Measurements from ENCODE around the gene P2RX5.
A peak's percentile ranks its signal among the peaks of the same experiment; 100 is the strongest.
"Not testable (repeated sequence)": the region's sequence is repeated elsewhere in the genome, so short reads cannot be mapped to it uniquely, and the experiment has no call there.

The P2RX5 gene

DNA sequence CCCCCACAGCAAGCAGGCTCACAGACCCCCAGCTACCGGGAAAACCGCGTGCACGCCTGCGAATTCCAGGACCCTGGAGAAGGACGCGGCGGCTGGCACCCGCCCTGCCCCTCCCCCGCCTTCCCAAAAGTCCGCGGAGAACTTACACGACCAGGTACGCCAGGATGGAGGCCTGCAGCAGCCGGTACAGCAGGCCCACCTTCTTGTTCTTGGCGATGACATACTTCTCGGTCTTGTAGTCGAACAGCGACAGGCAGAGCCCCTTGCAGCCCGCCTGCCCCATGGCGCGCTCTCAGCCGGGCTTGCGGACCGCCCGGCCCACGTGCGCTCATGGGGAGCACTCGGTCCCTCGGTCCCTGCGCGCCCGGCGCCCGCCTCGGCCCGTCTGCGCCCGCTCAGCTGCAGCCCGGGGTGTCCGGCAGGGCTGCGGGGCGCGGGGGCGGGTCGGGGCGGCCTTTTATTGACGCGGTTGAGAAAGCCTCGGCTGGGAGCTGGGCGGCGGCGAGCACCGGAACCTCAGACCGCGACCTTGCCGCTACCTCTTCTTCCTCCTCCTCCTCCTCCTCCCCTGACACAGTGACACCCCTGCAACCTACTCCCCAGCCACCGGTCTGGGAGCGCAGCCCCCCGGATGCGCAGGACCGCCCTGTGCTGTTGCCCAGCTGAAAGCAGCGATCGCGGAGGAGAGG is at the start of gene P2RX5:
Gene P2RX5, minus strand, starts transcription at position 433 of the 689 bp plus-strand sequence. Its CDS starts 150 bp downstream, at position 283.
- DNase-seq (ENCODE audit: low read depth) = no peak

DNA sequence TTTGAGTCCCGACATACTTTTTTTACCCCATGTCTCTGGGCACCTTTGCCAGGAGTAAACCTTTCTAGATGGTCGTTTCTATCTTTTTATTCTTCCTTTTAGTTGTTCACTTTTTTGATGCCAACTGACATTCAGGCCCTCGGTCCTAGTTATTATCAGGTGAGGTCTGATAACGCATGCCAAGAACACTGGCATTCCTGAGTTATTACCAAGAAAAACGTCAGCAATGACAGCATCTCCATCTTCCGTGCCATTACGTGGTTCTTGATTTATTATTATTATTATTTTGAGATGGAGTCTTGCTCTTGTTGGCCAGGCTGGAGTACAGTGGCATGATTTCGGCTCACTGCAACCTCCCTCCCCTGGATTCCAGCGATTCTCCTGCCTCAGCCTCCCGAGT is 49.1 kb upstream of the P2RX5 start:
- DNase-seq (ENCODE audit: low read depth) = no peak

DNA sequence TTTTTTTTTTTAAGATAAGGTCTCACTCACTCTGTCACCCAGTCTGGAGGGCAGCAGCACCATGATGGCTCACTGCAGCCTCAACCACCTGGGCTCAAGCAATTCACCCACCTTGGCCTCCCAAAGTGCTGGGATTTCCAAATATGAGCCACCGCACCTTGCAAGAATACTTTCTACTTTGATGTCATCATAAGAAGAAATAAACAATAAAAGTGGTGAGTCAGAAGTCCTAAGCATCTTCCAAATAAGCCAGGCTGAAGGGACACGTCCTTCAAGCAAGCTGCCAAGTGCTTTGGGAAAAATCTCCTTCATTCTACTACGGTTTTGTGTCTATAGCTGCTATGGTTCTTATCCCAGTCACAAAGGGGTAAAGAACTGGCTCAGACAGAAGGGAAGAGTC is 48.1 kb upstream of the P2RX5 start:
- no peak for DNase-seq (ENCODE audit: low read depth)

DNA sequence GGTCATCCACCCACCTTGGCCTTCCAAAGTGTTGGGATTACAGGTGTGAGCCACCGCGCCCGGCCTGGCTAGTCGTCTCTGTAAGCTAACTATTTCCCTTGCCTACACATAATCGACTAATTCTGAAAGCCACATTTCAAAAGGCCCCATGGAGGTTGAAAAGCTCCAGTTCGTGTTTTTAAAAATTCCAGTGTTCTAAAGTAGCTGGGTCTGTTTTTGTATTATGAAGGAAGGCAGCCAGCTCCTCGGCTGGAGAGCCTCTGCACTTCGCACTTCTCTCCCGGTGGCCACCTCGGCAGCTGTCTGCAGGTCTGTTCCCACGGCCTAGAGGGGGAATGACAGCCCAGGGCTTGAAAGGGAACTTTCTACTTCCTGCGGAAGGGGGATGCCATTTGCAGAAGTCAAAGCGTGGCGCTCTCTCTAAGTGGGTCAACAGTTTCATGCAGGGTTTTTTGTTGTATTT is 44.7 kb upstream of the P2RX5 start:
- no peak for DNase-seq (ENCODE audit: low read depth)

DNA sequence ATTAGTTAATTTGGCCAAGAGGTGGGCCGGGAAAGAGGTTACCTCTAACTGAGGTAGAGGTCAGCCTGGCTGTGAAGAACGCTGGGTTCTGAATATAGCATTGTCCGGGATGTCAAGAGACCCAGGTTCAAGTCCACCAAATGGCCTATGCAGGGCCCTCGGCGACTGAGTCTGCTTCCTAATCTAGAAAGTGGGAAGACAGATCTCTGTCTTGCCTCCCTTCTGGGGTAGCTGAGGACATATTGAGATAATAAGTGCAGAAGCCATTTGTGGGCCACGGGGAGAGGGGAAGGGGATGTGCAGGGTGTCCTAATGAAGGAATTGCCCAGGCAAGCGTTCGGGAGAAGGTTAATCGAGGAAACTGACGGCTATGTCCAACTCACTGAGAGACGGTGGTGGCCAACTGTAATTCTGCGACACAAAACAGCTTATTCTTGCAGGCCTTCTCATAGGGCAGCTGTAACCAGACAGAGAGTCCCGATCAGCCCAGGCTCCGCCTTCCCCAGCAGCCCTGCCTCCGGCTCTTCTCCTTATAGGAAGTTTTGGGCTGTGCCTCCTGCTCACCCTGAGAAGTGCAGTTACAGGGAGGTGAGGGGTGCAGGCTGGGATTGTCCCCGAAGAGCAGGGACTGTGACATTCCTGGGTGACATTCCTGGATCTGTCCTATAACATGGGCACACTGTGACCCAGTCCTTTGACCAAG is 43.6 kb upstream of the P2RX5 start:
- no peak for DNase-seq (ENCODE audit: low read depth)

GRCh38 chr17:3738562-3739295 is 42.8 kb upstream of the P2RX5 start:
- no peak for DNase-seq (ENCODE audit: low read depth)

GRCh38 chr17:3735515-3735914 is 39.6 kb upstream of the P2RX5 start:
- DNase-seq (ENCODE audit: low read depth) = no peak

GRCh38 chr17:3734911-3735276 is 38.9 kb upstream of the P2RX5 start:
- DNase-seq (ENCODE audit: low read depth) = not testable (repeated sequence)

GRCh38 chr17:3732210-3732621 is 36.3 kb upstream of the P2RX5 start:
- no peak for DNase-seq (ENCODE audit: low read depth)

GRCh38 chr17:3730881-3731429 is 35.0 kb upstream of the P2RX5 start:
- DNase-seq (ENCODE audit: low read depth) = no peak

- no peak for DNase-seq (ENCODE audit: low read depth)
Measured at GRCh38 chr17:3729881-3730280, 33.9 kb upstream of the P2RX5 start.

- not testable (repeated sequence) for DNase-seq (ENCODE audit: low read depth)
Measured at GRCh38 chr17:3728099-3728498, 32.1 kb upstream of the P2RX5 start.

- DNase-seq (ENCODE audit: low read depth) = no peak
Measured at GRCh38 chr17:3727041-3727440, 31.1 kb upstream of the P2RX5 start.

GRCh38 chr17:3724378-3725077 is 28.6 kb upstream of the P2RX5 start:
- DNase-seq (ENCODE audit: low read depth) = no peak

DNA sequence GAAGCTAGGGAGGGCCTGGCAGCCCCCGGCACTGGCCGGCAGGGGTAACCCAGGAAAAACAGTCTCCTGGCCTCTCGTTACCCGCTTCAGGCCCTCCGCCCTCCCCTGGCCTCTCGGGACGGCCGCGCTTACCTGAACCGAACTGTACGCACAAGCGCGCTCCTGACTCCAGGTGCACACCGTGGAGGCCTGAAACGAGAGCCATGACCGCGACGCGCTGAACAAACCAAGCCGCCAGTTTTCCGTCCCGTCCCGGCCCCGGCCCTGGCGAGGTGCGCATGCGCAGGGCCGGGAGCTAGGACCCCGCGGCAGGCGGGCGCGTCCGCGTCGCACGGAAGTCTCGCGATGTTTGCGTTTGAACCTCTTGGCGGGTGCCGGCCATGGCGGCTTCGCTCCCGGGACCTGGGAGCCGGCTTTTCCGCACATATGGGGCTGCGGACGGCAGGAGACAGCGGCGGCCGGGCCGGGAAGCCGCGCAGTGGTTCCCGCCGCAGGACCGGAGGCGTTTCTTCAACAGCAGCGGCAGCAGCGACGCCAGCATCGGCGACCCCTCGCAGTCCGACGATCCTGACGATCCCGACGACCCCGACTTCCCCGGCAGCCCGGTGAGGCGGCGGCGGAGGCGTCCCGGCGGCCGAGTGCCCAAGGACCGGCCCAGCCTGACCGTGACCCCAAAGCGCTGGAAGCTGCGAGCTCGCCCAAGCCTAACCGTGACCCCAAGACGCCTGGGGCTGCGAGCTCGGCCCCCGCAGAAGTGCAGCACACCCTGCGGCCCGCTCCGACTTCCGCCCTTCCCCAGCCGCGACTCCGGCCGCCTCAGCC is 27.8 kb upstream of the P2RX5 start, which contains the start of gene HASPIN:
Gene HASPIN, plus strand, starts transcription at position 348 of the 822 bp plus-strand sequence. Its CDS starts 33 bp downstream, at position 381.
- DNase-seq (ENCODE audit: low read depth) = peak; percentile 45

DNA sequence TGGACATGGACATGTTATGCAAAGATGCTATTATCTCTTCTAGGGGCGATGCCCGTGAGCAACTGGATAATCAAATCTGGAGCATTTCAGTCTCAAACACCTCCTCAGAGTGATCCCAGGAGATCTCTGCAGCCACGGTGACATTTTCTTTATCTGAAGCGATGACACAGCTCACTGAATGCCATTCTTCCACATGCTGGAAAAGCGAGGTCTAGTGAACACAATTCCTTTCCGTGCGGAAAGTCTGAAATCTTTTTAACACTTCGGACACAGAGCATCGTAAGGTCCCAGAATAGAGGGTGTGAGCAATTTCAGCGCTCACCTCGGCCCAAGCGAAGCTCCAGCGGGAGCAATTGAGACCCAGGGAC is 27.2 kb upstream of the P2RX5 start:
- DNase-seq (ENCODE audit: low read depth) = no peak

- no peak for DNase-seq (ENCODE audit: low read depth)
Measured at GRCh38 chr17:3722716-3723115, 26.8 kb upstream of the P2RX5 start.

GRCh38 chr17:3719265-3719664 is 23.3 kb upstream of the P2RX5 start:
- no peak for DNase-seq (ENCODE audit: low read depth)

DNA sequence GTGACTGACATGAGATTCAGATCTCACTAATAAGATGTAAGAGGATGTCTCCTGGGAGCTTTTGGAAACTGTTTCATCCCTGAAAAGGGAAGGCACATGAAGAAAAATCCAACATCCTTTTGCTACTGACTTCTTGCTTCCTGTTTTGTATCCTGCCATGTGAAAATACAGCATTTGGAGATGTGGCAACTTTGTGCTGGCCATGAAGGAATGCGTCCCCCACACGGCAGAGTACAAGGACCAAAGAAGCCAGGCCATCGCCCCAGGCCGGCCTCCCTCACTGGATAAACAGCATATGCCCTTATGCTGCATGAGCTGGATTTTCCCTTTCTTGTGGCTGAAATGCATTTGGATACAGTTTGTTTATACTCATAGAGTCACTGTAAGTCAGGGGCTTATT is 22.2 kb upstream of the P2RX5 start:
- DNase-seq (ENCODE audit: low read depth) = no peak

DNA sequence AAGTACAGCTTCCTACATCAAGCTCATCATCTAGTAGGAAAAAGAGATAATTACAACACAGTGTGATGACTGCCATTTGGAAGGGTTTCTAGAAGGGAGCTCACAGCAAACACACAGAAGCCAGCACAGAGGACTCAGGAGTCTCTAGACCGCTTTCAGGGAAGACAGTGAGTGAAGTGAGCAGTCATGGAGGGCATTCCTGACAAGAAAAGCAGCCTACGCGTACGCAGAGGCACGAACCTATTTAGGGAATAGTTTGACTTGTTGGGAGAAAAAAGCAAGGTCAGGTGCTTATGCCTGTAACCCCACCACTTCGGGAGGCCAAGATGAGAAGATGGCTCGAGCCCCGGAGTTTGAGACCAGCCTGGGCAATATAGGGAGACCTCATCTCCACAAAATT is 19.3 kb upstream of the P2RX5 start:
- no peak for DNase-seq (ENCODE audit: low read depth)

DNA sequence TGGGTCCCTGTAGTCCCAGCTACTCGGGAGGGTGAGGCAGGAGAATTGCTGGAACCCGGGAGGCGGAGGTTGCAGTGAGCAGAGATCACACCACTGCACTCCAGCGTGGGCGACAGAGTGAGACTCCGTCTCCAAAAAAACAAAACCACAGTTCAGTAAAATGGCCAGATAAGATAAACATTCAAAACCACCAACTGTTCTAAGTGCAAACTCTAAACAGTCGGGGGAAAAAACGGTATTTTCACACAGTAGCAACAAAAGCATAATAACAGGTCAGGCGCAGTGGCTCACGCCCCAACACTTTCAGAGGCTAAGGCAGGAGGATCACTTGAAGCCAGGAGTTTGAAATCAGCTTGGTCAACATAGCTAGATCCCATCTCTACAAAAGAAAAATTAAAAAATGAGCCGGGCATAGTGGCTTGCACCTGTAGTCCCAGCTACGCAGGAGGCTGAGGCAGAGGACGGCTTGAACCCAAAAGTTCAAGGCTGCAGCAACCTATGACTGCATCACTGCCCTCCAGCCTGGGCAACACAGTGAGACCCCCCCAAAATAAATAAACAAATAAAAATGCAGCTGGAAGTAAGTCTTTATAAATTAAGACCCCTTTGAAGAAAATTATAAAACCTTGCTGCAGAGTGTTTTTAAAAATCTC is 17.0 kb upstream of the P2RX5 start:
- DNase-seq (ENCODE audit: low read depth) = no peak
